A673 (cell line): ENCODE results near the gene ACBD7. TPM values are rescaled to one million over a fixed set of nuclear protein-coding genes. Genes with fewer than 3 reads are reported as not detected.

Experiments used
- BruUV-seq: library from RNA; stranded (reverse); fragments of 400-500 nt; replicated peaks from 2 replicates; lab custom pipeline; 2021; lab: Mats Ljungman, UMichigan
- CTCF ChIA-PET: fragments of 300-600 bp; sonication (Branson Sonifier 250); formaldehyde crosslinking; loops from one replicate; lab custom pipeline; 2022; ENCODE audit warnings: antibody characterized with exemption; lab: Charles Lee
- POLR2A ChIA-PET: fragments of 300-600 bp; sonication (Branson Sonifier 250); formaldehyde crosslinking; loops from one replicate; lab custom pipeline; 2022; ENCODE audit warnings: antibody characterized with exemption; ENCODE audit not compliant: low non-redundant PET; lab: Charles Lee
- DNase-seq: peaks from one replicate; pipeline ENCODE4 v3.0.0-alpha.2; 2015; ENCODE audit warnings: low spot score
- H3K27ac ChIP-seq: fragments of 200-600 bp; sonication (generic); 2 replicates; pipeline ENCODE4 v1.5.1; 2016; ENCODE audit warnings: mixed run types, low read depth, mild to moderate bottlenecking, mixed read lengths, antibody characterized with exemption, low read length; ENCODE audit not compliant: poor library complexity, severe bottlenecking
- H3K27me3 ChIP-seq: fragments of 200-600 bp; sonication (generic); replicated peaks from 2 replicates; pipeline ENCODE4 v1.6.1; 2017; ENCODE audit warnings: mixed run types, low read depth, mild to moderate bottlenecking, mixed read lengths, antibody characterized with exemption, low read length; ENCODE audit not compliant: insufficient read depth, poor library complexity
- H3K36me3 ChIP-seq: fragments of 200-600 bp; sonication (generic); 2 replicates; pipeline ENCODE4 v1.6.1; 2016; ENCODE audit warnings: mixed run types, mild to moderate bottlenecking, mixed read lengths, antibody characterized with exemption, low read length; ENCODE audit not compliant: insufficient read depth, poor library complexity, severe bottlenecking
- H3K4me1 ChIP-seq: fragments of 200-600 bp; sonication (generic); 2 replicates; pipeline ENCODE4 v1.6.1; 2017; ENCODE audit warnings: mixed run types, mild to moderate bottlenecking, mixed read lengths, antibody characterized with exemption, low read length; ENCODE audit not compliant: insufficient read depth, poor library complexity, severe bottlenecking
- H3K4me3 ChIP-seq: fragments of 200-600 bp; sonication (generic); 2 replicates; pipeline ENCODE4 v1.5.1; 2016; ENCODE audit warnings: low read depth, mixed run types, mild to moderate bottlenecking, mixed read lengths, low read length; ENCODE audit not compliant: poor library complexity, severe bottlenecking
- H3K9me3 ChIP-seq: fragments of 200-600 bp; sonication (generic); 2 replicates; pipeline ENCODE4 v1.6.1; 2016; ENCODE audit warnings: mixed run types, low read depth, mild to moderate bottlenecking, mixed read lengths, antibody characterized with exemption, low read length; ENCODE audit not compliant: poor library complexity, severe bottlenecking
- EZH2 ChIP-seq: fragments of 200-600 bp; sonication (generic); IDR thresholded peaks from 2 replicates; pipeline ENCODE4 v1.6.1; 2017; ENCODE audit warnings: borderline replicate concordance, low read depth, mild to moderate bottlenecking, mixed read lengths, antibody characterized with exemption, low read length; ENCODE audit not compliant: poor library complexity, severe bottlenecking
- intact Hi-C: fragments of 100-400 bp; cut with micrococcal nuclease; formaldehyde crosslinking; loops from one replicate; pipeline ENCODE4 v1.10.0; 2022; ENCODE audit not compliant: unreplicated experiment
- total RNA-seq: library from RNA; stranded (reverse); gene quantifications from 2 replicates; pipeline ENCODE4 v1.2.3, GENCODE V29; 2021
- TF ChIP-seq, protein P1 (sequence below): fragments of 300-800, 200-600 bp; sonication (generic); conservative IDR thresholded peaks from 2 replicates; pipeline ENCODE4 v1.5.1; 2017; ENCODE audit warnings: low read depth, mild to moderate bottlenecking, antibody characterized with exemption, low read length, moderate library complexity, mixed read lengths

The ACBD7 gene
- total RNA-seq, 1 experiment from 2014 or later: 2.0 TPM

- Histone ChIP-seq H3K4me3 (no peak overlapping the region), H3K27ac (no peak overlapping the region), H3K4me1 (no peaks in the 10 kb centered on the region), H3K27me3 (peaks cover 10% of the 10 kb centered on the region), H3K36me3 (no peaks in the 10 kb centered on the region), H3K9me3 (no peaks in the 10 kb centered on the region)
- intact Hi-C loops: no loop called here
- no TSS peak for BruUV-seq
- no peak for TF ChIP-seq EZH2
- TF ChIP-seq, protein P1, sequence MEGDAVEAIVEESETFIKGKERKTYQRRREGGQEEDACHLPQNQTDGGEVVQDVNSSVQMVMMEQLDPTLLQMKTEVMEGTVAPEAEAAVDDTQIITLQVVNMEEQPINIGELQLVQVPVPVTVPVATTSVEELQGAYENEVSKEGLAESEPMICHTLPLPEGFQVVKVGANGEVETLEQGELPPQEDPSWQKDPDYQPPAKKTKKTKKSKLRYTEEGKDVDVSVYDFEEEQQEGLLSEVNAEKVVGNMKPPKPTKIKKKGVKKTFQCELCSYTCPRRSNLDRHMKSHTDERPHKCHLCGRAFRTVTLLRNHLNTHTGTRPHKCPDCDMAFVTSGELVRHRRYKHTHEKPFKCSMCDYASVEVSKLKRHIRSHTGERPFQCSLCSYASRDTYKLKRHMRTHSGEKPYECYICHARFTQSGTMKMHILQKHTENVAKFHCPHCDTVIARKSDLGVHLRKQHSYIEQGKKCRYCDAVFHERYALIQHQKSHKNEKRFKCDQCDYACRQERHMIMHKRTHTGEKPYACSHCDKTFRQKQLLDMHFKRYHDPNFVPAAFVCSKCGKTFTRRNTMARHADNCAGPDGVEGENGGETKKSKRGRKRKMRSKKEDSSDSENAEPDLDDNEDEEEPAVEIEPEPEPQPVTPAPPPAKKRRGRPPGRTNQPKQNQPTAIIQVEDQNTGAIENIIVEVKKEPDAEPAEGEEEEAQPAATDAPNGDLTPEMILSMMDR: no peak
- ChIA-PET CTCF (no interaction called here), POLR2A (no interaction called here)
- DNase-seq: no peak
Measured at GRCh38 chr10:15059914-15060313, 28.7 kb downstream of the ACBD7 start.

DNA sequence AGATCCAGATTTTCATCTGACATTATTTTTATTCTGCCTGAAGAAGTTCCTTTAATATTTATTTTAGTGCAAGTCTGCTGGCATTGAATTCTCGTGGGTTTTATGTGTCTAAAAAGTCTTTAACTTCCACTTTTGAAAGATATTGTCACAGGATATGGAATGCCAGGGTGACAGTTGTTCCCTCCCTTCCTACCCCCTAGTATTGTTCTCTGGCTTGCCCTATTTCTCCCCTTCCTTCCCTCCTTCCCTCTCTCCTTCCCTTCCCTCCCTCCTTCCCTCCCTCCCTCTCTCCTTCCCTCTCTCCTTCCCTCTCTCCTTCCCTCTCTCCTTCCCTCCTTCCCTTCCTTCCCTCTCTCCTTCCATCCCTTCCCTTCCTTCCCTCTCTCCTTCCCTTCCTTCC lies 29.9 kb downstream of the ACBD7 start:
- no peaks in the 10 kb centered on the region for H3K4me1 ChIP-seq
- intact Hi-C loops: no loop called here
- H3K36me3 ChIP-seq: no peaks in the 10 kb centered on the region
- POLR2A ChIA-PET: no interaction called here
- no peaks in the 10 kb centered on the region for H3K9me3 ChIP-seq
- CTCF ChIA-PET: no interaction called here
- DNase-seq: no peak
- H3K4me3 ChIP-seq: no peak overlapping the region
- no peak for TF ChIP-seq EZH2
- TF ChIP-seq, protein P1: no peak
- no peak overlapping the region for H3K27ac ChIP-seq
- H3K27me3 ChIP-seq: peaks cover 10% of the 10 kb centered on the region
- BruUV-seq: no TSS peak

DNA sequence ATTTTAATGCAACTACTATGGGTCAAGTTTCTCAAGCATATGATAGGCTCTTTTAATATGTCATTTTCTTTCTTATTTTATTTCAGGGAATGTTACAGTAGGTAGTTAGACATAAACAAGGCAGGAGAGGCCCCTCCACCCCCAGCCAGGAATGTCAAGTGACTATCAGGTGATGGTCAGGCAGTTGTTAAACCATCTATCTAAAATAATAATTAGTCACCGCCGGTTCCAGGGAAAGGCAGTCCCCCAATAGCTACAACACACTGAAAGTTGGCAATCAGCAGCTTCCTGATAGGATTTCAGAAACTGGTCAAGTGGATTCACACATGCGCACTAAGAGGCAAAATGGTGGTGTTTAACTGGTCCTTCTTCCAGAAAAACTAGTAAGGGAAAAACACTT lies 35.5 kb downstream of the ACBD7 start:
- peaks cover 10% of the 10 kb centered on the region for H3K27me3 ChIP-seq
- ChIA-PET CTCF (no interaction called here), POLR2A (no interaction called here)
- H3K4me3 ChIP-seq: no peak overlapping the region
- H3K27ac ChIP-seq: no peak overlapping the region
- no TSS peak for BruUV-seq
- intact Hi-C loops: no loop called here
- no peak for TF ChIP-seq EZH2
- TF ChIP-seq, protein P1: no peak
- H3K9me3 ChIP-seq: no peaks in the 10 kb centered on the region
- DNase-seq: no peak
- H3K4me1 ChIP-seq: no peaks in the 10 kb centered on the region
- no peaks in the 10 kb centered on the region for H3K36me3 ChIP-seq
